Measurements from ENCODE around the gene IRAK1.
"Not testable (repeated sequence)": the region's sequence is repeated elsewhere in the genome, so short reads cannot be mapped to it uniquely, and the experiment has no call there.

IRAK1 gene

DNA sequence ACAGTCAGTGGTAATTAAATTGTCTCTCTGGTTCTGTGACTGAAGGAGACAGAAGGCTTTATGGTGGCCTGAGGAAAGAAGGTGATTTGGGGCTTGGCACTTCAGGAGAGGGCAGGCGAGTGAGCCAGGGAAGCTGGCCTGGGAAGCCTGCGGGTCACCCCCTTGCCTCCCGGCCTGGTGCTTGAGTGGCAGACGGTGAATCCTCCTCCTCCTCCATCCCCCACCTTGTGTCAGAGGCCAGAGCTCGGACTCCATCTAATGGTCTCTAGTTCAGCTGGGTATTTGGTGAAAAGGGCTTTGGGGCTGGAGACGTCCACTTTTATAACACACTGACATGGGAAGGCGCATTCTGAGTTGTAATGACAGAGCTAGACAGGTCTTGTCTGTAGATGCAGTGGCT, 38.5 kb downstream of the IRAK1 start:
- Histone ChIP-seq H3K4me3 (no peak overlapping the region), H3K27ac (peak overlapping the region in 14 of 21 experiments; percentile 9 to 81 (median 58))

DNA sequence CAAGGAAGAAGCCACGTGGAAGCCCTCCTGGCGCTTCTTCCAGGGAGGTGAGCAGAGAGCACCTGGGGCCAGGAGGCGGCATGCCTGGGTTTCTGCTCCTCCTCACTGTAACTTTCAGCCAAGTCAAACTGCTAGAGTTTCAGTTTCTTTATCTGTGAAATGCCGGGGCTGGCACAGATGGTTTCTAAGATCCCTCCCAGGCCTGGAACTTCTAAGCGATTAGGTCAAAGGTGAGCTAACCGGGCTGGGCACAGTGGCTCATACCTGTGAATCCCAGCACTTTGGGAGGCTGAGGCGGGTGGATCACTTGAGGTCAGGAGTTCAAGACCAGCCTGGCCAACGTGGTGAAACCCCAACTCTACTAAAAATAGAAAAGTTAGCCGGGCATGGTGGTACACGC, 39.3 kb downstream of the IRAK1 start:
- H3K27ac ChIP-seq: peak overlapping the region in 9 of 21 experiments; percentile 24 to 81 (median 67)
- not testable (repeated sequence) for H3K4me3 ChIP-seq

DNA sequence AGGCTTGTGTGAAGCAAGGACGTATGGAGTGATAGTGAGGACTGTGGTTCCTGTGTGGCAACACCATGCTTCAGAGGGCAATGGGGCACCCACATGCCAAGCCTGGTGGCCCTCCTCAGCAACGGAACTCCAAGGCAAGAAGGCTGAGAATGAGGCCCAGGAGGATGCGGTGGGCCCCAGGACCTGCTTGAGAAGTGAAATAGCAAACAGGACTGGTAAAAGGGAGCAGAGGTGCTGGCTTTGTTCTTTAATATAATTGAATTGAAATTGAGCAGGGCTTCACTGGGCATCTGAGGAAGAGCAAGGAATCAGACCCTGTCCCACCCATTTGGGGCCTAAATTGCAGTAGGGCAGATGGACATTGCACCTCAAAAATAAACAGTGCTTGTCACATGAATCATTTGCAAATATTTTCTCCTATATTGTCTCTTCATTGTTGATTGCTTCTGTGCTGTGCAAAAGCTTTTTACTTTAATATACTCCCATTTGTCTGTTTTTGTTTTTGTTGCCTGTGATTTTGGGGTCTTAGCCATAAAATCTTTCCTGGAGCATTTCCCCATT, 44.9 kb downstream of the IRAK1 start:
- Histone ChIP-seq H3K4me3 (no peak overlapping the region), H3K27ac (peak overlapping the region in 16 of 21 experiments; percentile 2 to 100 (median 96))

DNA sequence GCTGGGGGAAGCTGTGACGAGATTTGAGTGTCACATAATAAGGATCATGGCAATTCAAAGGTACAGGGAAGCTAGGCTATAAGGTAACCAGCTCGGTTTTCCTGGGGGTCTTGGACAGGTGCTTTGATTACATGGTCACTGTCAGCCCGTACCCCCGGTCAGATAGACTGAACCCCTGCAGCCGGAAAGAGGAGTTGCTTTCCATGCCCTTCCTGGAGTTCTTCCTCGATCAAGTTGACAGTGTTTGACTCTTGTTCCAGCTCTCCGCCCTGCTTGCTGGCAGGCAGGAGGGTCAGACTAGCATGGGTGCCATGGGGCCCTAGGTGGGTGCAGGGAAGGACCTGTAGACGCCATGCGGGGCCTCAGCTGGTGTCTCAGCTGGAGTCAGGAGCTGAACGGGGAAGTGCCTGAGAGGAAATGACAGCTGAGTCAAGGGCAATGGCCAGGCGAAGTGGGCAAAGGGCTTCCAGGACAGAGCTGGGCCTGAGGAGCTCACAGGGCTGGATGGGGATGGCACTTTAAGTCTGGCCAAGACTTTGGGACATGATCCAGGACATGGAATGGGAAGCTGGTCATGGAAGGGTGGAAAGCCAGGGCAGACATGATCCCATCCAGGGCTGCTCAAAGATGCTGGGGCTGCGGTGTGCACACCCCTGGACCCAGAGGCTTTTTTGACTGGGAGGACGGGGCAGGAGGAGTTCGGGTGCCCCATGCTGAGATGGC, 45.5 kb downstream of the IRAK1 start:
- Histone ChIP-seq H3K4me3 (peak overlapping the region in 1 of 7 experiments; percentile 71), H3K27ac (peak overlapping the region in 19 of 21 experiments; percentile 13 to 100 (median 96))

DNA sequence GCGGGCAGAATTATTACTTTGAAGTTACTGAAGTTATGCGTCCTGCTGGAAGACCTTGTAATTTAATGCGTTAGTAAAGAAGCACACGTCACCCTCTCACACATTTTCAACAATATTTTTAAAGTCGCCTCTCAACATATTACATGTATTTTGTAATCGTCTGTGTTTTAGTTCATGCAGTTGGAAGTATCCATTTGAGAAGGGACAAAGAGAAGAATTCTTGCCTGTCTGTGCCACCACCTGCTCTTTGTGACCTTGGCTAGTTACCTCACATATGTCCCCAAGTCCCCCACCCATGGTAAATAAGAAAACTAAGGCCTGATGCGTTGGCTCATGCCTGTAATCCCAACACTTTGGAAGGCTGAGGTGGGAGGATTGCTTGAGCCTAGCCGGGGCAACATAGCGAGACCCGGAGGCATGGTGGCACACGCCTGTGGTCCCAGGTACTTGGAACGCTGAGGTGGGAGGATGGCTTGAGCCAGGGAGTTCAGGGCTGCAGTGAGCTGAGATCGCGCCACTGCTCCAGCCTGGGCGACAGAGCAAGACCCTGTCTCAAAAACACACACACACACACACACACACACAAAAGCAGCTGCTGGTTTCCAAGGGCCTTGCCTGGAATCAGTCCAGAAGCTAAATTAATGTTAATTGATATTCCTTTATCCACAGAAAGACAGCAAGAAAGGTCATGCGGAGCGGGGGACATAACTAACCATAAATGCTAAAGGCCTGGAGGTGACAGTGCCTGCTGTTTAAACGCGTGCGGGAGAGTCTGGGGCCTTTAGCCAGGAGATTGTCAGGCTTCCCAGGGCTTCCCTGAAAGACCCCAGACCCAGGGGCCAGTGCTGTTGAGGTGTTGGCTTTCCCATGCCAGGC, 46.3 kb downstream of the IRAK1 start:
- Histone ChIP-seq H3K27ac (peak overlapping the region in 20 of 21 experiments; percentile 67 to 100 (median 97)), H3K4me3 (peak overlapping the region; percentile 32 to 88 (median 59))

DNA sequence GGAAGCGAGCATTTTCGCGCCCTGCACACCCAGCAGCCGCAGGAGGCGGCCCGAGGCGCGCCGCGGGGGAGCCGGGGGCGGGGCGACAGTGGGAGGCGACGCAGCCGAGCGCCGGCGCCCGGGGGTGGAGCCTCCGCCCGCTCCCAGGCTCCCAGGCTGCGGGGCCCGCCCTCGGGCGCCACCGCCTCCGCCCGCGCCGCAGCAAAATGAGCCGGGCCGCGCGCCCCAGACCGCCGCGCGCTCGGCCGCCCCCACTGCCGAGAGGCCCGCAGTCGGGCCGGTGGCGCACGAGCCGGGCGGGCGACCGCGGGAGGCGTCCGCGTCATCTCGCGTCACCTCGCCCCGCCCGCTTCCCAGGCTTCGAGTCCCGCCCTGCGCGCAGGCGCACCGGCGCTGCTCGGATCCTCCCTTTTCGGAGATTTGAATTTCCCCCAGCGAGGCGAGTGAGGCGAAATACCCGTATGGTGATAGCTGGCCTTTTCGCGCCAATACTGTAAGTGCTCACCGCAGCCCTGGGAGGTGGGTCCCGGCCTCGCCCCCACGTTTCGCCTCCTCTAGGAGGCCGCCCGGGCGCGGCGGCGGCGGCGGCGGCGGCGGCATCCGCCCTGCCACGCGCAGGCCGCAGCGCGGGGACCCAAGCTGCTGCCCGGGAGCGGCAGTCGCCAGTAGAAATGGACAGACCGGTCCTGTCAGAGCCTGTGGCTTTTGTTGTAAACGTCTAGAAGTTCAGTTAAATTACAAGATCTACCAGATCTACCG, 47.2 kb downstream of the IRAK1 start, which contains the start of gene TMEM187:
Gene TMEM187 (plus strand): TSS at position 387 of the 759 bp plus-strand sequence. CDS start 9,309 bp downstream, outside the sequence.
- Histone ChIP-seq H3K4me3 (peak within 1 kb of the TSS; percentile 47 to 88 (median 69)), H3K27ac (peak within 1 kb of the TSS; percentile 94 to 100 (median 99))

DNA sequence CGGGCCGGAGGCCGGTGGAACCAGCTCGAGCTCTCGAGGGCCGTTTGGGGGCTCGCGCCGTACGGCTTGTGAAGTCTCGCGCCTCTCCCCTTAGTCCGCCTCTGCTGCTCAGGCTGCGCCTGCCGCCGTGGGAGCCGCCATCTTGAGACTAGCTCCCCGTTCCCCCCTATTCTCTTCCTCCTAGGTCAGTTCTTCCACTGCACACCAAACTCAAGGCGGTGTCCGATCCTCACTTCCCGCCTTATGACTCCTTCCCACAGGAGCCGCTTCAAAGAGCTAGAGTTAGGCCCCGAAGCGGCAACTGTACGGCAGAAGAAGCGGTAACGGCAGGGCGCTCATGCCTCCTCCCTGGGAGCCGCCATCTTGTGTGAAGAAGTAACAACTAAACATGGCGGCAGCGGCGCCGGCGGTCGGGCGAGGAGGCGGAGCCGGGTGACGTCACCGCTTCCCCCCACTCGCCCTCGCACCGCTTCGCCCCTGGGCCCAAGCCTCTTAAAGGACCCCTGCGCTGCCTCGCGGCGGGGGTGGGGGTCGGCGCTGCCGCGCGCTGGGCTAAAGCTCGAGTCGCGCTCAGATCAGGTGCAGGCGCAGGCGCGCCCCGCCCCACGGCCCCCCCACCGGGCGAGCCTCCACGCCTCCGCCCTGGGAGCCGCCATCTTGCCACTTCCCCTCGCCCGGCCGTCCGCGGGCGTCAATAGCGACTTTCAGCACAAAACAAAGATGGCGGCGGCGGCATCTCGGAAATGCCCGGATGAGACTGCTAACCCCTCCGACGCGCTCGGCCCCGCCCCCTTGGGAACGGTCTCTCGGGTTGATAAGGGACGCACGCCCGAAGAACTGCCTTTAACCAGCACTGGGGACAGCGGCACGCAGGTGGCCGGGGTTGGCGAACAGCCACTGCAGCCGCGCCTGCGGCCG, 48.0 kb downstream of the IRAK1 start, which contains the start of gene HCFC1:
Gene HCFC1 (minus strand): TSS at position 369 of the 918 bp plus-strand sequence. CDS start 978 bp downstream, outside the sequence.
- Histone ChIP-seq H3K27ac (peak within 1 kb of the TSS; percentile 94 to 100 (median 99)), H3K4me3 (peak within 1 kb of the TSS; percentile 47 to 88 (median 69))

DNA sequence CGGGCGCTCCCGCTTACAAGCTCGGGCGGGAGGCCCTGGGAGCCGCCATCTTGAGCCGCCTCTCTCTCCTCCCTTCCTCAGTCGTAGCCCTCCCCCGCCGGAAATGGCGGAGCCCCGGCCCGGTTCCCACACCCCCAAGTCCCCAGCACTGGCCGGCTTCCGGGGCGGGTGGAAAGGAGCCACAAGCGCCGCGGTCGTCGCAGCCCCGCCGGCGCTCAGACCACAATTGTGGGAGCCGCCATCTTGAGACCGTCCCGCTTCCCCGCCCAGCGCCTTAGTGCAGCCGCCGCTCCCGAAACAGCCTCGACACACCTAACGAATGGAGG, 48.6 kb downstream of the IRAK1 start:
- H3K27ac ChIP-seq: peak overlapping the region; percentile 94 to 100 (median 99)
- H3K4me3 ChIP-seq: peak overlapping the region; percentile 47 to 88 (median 69)

DNA sequence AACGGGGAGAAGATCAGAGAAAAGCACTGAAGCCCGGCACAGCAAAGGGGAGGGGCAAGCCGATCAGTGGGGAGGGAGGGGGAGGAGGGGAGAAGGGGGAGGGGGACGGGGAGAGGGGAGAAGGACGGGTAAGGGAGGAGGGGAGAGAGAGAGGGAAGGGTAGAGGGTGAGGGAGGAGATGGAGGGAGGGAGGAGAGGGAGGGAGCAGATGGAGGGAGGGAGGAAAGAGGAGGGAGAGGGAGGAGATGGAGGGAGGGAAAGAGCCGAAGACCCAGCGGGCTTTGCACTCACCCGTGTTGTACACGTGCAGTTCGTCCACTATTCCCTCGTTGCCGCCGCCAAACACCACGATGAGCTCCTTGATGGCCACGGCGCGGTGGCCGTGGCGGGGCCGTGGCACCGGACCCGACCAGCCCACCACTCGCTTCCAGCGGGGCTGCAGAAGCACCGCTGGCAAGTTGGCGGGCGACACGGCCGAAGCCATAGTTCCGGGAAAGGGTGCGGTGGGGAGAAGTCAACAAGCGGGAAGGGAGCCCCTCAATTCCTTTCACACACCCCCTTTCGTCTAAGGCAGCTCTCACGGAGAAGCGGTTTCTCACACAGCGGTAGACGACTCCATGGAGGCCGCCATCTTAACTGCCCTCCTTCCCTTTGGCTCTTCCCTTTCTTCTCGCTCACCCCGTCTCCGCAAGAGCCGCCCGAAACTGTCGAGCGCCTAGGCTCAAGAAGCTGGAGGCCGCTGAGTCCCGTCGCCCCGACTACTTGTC, 49.2 kb downstream of the IRAK1 start:
- Histone ChIP-seq H3K27ac (peak overlapping the region; percentile 94 to 100 (median 99)), H3K4me3 (peak overlapping the region; percentile 47 to 88 (median 69))

DNA sequence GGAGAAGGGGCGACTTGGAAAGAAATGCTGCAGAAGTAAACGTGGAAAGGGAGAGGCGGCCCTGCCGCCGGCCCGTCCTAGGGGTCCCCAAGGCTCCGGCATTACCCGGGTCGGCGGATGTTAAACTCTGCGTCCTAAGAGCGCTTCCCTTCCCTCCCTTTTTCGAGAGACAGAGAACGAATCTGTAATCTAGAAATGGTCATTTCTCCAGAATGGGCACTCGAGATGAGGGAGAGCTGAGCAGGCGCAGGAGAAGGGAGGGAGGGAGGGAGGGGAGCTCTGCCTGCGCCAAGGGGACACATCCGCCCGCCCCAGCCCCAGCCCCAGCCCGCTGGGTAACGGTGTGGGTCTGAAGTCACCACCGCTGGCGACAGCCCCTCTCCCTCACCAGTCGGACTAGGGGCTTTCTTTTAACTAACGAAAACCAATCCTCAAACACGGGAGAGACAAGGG, 49.8 kb downstream of the IRAK1 start:
- Histone ChIP-seq H3K4me3 (peak overlapping the region; percentile 47 to 88 (median 69)), H3K27ac (peak overlapping the region in 20 of 21 experiments; percentile 53 to 100 (median 99))

DNA sequence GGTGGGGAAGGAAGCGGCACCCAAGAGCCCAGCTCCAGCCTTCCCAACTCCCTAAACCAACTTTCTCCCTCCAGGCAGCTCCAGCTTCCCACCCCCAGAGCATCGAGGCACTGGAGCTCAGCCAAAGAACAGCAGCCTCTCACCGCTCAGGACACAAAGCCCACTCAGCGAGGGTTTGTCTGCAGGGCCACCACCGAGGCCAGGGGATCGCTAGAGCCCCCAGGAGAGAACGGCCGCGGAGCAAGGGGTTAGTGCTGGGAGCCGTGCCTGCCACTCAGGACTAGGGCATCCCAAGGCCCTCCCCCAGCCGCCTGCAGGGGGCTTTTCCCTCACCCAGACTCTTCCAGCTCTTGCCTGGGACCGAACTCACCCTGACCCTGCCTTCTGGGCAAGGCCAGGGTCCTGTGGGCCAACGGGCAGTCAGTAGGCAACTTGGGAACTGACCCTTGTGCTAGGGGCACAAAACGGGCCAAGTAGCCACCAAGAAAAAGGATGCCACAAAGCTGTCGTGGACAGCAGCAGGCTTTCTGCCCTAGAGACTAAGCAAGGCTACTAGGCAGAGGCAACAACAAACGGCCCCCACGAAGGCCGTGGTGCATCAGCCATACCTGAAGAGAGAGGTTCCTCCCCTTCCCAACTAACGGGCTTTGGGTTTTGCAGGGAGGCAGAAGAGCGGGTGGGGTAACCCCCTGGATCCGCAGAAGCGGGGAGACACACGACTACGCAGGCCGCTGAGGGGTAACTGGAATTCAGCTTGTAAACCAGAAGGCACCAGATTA, 50.4 kb downstream of the IRAK1 start:
- Histone ChIP-seq H3K4me3 (peak overlapping the region; percentile 47 to 88 (median 69)), H3K27ac (peak overlapping the region in 20 of 21 experiments; percentile 34 to 100 (median 98))

DNA sequence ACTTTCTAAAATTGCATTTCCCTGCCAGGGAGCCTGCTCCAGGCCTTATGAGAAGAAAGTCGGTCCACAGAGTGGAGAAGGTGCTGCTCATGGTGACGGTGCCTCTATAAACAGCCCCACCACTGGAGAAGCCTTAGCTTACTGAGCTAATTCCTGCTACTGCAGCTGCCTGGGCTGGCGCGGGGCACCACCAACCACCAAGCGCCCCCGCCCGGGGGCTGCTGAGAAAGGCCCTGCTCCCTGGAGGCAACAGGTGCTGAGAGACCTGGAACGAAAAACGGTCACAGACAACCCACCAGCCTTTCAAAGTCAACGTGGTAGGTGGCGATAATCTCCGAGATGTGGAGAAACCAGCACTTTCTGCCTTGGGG, 51.0 kb downstream of the IRAK1 start:
- Histone ChIP-seq H3K4me3 (peak overlapping the region; percentile 47 to 88 (median 69)), H3K27ac (peak overlapping the region in 18 of 21 experiments; percentile 34 to 100 (median 98))

DNA sequence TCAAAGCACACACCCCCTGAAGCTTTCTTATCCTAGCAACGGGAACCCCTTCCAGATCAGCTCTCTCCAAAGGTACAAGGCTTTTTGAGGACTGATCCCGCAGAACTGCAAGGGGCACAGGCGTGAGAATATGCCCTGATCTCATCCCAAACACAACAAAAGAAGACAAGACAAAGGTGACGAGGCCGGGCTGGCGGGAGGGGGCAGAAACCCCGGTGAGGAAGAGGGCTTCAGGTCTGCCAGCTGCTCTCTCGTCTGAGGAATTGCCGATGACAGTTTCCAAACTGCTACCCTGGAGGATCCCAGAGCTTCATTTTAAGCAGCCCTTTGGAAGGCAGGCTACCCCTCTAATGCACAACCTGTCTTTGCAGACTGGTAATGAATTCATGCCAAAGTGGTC, 51.4 kb downstream of the IRAK1 start:
- Histone ChIP-seq H3K4me3 (peak overlapping the region in 4 of 7 experiments; percentile 47 to 75 (median 64)), H3K27ac (peak overlapping the region in 17 of 21 experiments; percentile 4 to 100 (median 96))

DNA sequence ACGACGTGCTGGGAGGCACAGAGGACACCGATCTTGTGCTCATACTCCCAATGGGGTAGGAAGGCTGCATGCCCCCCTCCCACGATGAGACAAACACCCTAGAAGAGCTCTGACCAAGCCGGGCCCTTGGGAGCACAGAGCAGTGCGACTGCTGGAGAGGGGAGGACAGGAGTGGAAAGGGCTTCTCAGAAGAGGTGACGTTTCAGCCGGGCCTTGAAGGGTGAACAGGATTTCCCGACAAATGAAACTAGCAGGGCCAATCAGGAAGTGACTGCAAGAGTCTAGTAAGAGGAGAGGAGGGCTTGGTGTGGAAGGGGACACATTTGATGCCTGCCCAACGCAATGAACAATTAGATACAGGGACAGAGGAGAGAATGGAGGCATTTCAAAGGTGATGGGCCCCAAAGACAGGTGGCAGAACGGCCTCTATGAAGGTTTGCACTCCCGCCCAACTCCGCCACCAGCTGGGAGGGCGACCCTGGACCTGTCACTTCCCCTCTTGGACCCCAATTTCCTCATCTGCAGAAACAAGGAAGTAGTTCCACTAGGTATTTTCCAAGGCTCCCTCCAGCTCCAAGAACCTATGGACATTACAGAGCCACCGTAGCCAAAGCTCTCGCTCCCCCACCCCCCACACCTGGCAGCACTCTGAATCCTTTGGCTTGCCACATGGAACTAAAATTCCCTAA, 52.0 kb downstream of the IRAK1 start:
- H3K4me3 ChIP-seq: peak overlapping the region in 1 of 7 experiments; percentile 69
- H3K27ac ChIP-seq: peak overlapping the region in 17 of 21 experiments; percentile 4 to 100 (median 63)

DNA sequence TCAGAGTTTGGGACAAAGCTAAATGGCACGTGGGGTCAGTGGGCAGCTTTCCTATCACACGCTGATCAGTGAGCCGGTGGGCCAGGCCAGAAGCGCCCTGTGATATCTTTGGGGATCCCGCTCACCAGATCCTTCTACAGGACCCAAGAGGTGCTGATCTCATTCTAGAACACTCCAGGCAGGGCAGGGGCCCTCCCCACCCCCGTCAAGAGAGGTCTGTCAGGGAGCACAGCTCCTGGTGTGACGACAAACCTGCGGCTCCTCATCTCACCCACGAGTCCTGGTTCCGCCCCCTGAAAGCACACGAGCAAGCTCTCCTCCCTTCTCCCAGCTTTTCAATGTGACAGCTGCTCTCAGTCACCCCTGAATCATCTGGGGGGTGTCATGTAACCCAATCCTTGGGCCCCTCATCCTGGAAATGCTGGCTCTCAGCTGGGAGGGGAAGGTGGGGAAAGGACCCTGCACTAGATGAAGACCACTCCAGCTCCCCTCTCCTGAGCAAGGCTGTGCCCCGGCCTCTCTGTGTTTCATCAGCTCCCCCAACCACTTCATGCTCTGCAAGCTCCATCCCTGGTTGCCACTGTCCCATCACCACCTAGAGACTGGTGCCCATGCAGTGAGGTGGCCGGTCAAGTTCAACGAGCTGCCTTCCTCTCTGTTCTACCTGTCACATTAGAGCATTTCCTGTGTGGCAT, 52.7 kb downstream of the IRAK1 start:
- Histone ChIP-seq H3K27ac (peak overlapping the region in 14 of 21 experiments; percentile 4 to 100 (median 70)), H3K4me3 (peak overlapping the region in 1 of 7 experiments; percentile 69)
